Measurements from ENCODE around the gene ARRB1. TPM values are rescaled to one million over a fixed set of nuclear protein-coding genes. Genes with fewer than 3 reads are reported as not detected.
A peak's percentile ranks its signal among the peaks of the same experiment; 100 is the strongest.

ARRB1 gene
- total RNA-seq, 1 experiment from 2014 or later = 24.2 TPM

- TF ChIP-seq, protein P1, sequence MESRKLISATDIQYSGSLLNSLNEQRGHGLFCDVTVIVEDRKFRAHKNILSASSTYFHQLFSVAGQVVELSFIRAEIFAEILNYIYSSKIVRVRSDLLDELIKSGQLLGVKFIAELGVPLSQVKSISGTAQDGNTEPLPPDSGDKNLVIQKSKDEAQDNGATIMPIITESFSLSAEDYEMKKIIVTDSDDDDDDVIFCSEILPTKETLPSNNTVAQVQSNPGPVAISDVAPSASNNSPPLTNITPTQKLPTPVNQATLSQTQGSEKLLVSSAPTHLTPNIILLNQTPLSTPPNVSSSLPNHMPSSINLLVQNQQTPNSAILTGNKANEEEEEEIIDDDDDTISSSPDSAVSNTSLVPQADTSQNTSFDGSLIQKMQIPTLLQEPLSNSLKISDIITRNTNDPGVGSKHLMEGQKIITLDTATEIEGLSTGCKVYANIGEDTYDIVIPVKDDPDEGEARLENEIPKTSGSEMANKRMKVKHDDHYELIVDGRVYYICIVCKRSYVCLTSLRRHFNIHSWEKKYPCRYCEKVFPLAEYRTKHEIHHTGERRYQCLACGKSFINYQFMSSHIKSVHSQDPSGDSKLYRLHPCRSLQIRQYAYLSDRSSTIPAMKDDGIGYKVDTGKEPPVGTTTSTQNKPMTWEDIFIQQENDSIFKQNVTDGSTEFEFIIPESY (IDR thresholded peaks at IDR 0.05; ENCODE audit: extremely low read depth, insufficient replicate concordance, low read length) = no peak
- TF ChIP-seq CEBPB (IDR thresholded peaks at IDR 0.05; ENCODE audit: low read depth) = no peak
Measured at GRCh38 chr11:75241036-75241905, 110.2 kb downstream of the ARRB1 start (continued).

GRCh38 chr11:75240311-75241035, 111.0 kb downstream of the ARRB1 start, which contains the start of gene TPBGL:
Gene TPBGL (plus strand): TSS chr11:75240774. CDS start chr11:75241050, 276 bp downstream.
- Histone ChIP-seq H4K20me1 (ENCODE audit: insufficient read depth) (no peaks in the 10 kb centered on the region), H3K27ac (ENCODE audit: low read depth, low read length) (peak within 1 kb of the TSS; percentile 64; the same call in 1 of the 2 replicates), H3K4me1 (ENCODE audit: control insufficient read depth in 1 of 2, insufficient read depth in 2 of 2, low read length in 2 of 2) (peaks cover 6 to 16% of the 10 kb centered on the region in 2 experiments; a peak in 3 of 4 replicates), H3K9ac (ENCODE audit: low read length) (peak within 1 kb of the TSS; percentile 33), H3K4me3 (replicated peaks in 1 of 2; ENCODE audit: low read depth in 1 of 2, low read length in 2 of 2) (peak within 1 kb of the TSS; percentile 37 to 56), H3K4me2 (ENCODE audit: low read length) (peak within 1 kb of the TSS; percentile 83), H3K9me2 (ENCODE audit: insufficient read depth) (no peaks in the 10 kb centered on the region), H2AFZ (ENCODE audit: low read depth, low read length, poor library complexity, severe bottlenecking) (no peak within 1 kb of the TSS), H3K9me3 (ENCODE audit: control insufficient read depth in 1 of 2, insufficient read depth in 1 of 2, low read depth in 1 of 2, low read length in 2 of 2) (no peaks in the 10 kb centered on the region), H3K36me3 (ENCODE audit: control insufficient read depth in 1 of 2, insufficient read depth in 2 of 2, low read length in 2 of 2) (no peaks in the 10 kb centered on the region), H3K27me3 (ENCODE audit: insufficient read depth, low read length) (no peaks in the 10 kb centered on the region), H3K79me2 (ENCODE audit: insufficient read depth, low read length) (no peaks in the 10 kb centered on the region)
- no TSS peak for BruUV-seq (replicated peaks)
- POLR2A ChIA-PET = no interaction called here
- no peak for DNase-seq (ENCODE audit: low read depth, low spot score)
- no peak; the same call in 1 of the 2 replicates for ATAC-seq
- intact Hi-C loops (cut with micrococcal nuclease) = loop anchor here (2.0 kb wide), 2 partner anchors 100 to 312 kb away; no protein-coding TSS in a partner anchor
- TF ChIP-seq CBX3 (IDR thresholded peaks at IDR 0.05; ENCODE audit: low read depth) (no peak), EGR1 (IDR thresholded peaks at IDR 0.05; ENCODE audit: low read depth) (peak; percentile 38; the same call in 1 of the 2 replicates)
- CTCF ChIA-PET = interaction anchor here (0.9 to 4.7 kb wide), 5 partner anchors 8 to 97 kb away, joined by 3 to 70 read pairs (median 6); no protein-coding TSS in a partner anchor
- RAD21 ChIA-PET (ENCODE audit: low non-redundant PET in 1 of 2, low total read pairs in 2 of 2, uncharacterized antibody in 2 of 2, unreplicated experiment in 2 of 2) = interaction anchor here in 1 of 2 experiments (1.5 kb wide), 1 partner anchor 36 kb away, joined by 5 read pairs; no protein-coding TSS in a partner anchor
